Neutrophil (primary cell): ENCODE measurements around the gene ZNF222.

ENCODE experiments used
- H3K27ac ChIP-seq: fragments of 200-600 bp; sonication (generic); 2 replicates; pipeline ENCODE4 v1.5.1; 2016; ENCODE audit warnings: mild to moderate bottlenecking, moderate library complexity
- H3K27me3 ChIP-seq: fragments of 200-600 bp; sonication (generic); 2 replicates; pipeline ENCODE4 v1.6.0; 2016; ENCODE audit warnings: mild to moderate bottlenecking
- H3K36me3 ChIP-seq: fragments of 200-600 bp; sonication (generic); 2 replicates; pipeline ENCODE4 v1.5.1; 2017
- H3K4me1 ChIP-seq, 2 experiments: fragments of 200-600 bp in 1 of 2; sonication (generic) in 1 of 2; 1 replicate in 1 of 2; 2 replicates in 1 of 2; pipeline versions ENCODE4 v1.5.1 to v1.6.1; 2013 to 2016; ENCODE audit warnings: low read depth in 1 of 2, low read length in 1 of 2, mild to moderate bottlenecking in 1 of 2, moderate library complexity in 1 of 2; ENCODE audit not compliant: control insufficient read depth in 1 of 2, insufficient read depth in 1 of 2
- H3K4me3 ChIP-seq, 2 experiments: fragments of 200-600 bp in 1 of 2; sonication (generic) in 1 of 2; 1 replicate in 1 of 2; 2 replicates in 1 of 2; pipeline ENCODE4 v1.5.1; 2013 to 2016; ENCODE audit warnings: low read depth in 1 of 2, low read length in 1 of 2, mild to moderate bottlenecking in 1 of 2, moderate library complexity in 1 of 2
- H3K9me3 ChIP-seq: fragments of 200-600 bp; sonication (generic); 2 replicates; pipeline ENCODE4 v1.5.1; 2016
- CTCF ChIP-seq: fragments of 200-600 bp; sonication (generic); IDR thresholded peaks from 2 replicates; pipeline ENCODE4 v1.5.1; 2016; ENCODE audit warnings: antibody characterized with exemption

Gene ZNF222

GRCh38 chr19:44007473-44007872 is 17.7 kb upstream of the ZNF222 start:
- H3K27me3 ChIP-seq = no peaks in the 10 kb centered on the region
- H3K27ac ChIP-seq = no peak overlapping the region
- no peak overlapping the region for H3K4me3 ChIP-seq
- no peak for TF ChIP-seq CTCF
- H3K9me3 ChIP-seq = peaks cover 31% of the 10 kb centered on the region
- peaks cover 34 to 39% of the 10 kb centered on the region in 2 experiments for H3K4me1 ChIP-seq
- H3K36me3 ChIP-seq = peaks cover 48% of the 10 kb centered on the region

DNA sequence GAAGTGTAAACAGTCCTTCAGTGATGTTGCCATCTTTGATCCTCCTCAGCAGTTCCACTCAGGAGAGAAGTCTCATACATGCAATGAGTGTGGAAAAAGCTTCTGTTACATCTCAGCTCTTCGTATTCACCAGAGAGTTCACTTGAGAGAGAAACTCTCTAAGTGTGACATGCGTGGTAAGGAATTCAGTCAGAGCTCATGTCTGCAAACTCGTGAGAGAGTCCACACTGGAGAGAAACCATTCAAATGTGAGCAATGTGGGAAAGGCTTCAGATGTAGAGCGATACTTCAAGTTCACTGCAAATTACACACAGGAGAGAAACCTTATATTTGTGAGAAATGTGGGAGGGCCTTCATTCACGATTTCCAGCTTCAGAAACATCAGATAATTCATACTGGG is 14.7 kb upstream of the ZNF222 start:
- H3K4me1 ChIP-seq = peaks cover 15 to 17% of the 10 kb centered on the region in 2 experiments
- H3K4me3 ChIP-seq = no peak overlapping the region
- no peaks in the 10 kb centered on the region for H3K27me3 ChIP-seq
- no peak overlapping the region for H3K27ac ChIP-seq
- H3K36me3 ChIP-seq = peaks cover 48% of the 10 kb centered on the region
- H3K9me3 ChIP-seq = peaks cover 31% of the 10 kb centered on the region
- no peak for TF ChIP-seq CTCF

DNA sequence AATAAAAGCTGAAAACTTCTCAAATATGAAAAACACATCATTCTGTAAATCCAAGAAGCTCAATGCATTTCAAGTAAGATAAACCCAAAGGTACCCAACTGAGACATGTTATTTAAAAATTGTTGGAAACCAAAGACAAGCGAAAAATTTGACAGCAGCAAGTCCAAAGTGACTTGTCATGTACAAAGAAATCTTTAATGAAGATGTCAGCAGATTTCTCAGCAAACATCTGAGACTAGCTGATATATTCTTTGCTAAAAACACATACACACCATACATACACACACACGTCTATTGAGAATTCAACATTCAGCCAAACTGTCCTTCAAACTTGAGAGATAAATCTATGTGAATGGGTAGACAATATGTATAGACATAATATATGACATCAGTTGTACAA is 5.7 kb upstream of the ZNF222 start:
- no peak overlapping the region for H3K4me3 ChIP-seq
- H3K4me1 ChIP-seq = no peaks in the 10 kb centered on the region
- no peaks in the 10 kb centered on the region for H3K9me3 ChIP-seq
- no peaks in the 10 kb centered on the region for H3K36me3 ChIP-seq
- H3K27me3 ChIP-seq = no peaks in the 10 kb centered on the region
- no peak for TF ChIP-seq CTCF
- H3K27ac ChIP-seq = no peak overlapping the region

DNA sequence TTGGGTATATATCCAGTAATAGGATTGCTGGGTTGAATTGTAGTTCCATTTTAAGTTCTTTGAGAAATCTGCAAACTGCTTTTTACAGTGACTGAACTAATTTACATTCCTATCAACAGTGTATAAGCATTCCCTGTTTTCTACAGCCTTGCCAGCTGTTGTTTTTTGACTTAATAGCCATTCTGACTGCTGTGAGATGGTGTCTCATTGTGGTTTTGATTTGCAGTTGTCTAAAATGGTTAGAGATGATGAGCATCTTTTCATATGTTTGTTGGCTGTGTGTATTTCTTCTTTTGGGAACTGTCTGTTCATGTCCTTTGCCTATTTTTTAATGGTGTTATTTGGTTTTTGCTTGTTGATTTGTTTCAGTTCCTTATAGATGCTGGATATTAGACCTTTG is 4.0 kb upstream of the ZNF222 start:
- Histone ChIP-seq H3K4me3 (no peak overlapping the region), H3K4me1 (peaks cover 8 to 11% of the 10 kb centered on the region in 2 experiments), H3K27ac (no peak overlapping the region), H3K27me3 (no peaks in the 10 kb centered on the region), H3K9me3 (no peaks in the 10 kb centered on the region), H3K36me3 (no peaks in the 10 kb centered on the region)
- TF ChIP-seq CTCF = no peak

- TF ChIP-seq CTCF = no peak
- peak overlapping the region; percentile 47 for H3K27ac ChIP-seq
Observed at GRCh38 chr19:44024900-44025216, 321 bp upstream of the ZNF222 start.

DNA sequence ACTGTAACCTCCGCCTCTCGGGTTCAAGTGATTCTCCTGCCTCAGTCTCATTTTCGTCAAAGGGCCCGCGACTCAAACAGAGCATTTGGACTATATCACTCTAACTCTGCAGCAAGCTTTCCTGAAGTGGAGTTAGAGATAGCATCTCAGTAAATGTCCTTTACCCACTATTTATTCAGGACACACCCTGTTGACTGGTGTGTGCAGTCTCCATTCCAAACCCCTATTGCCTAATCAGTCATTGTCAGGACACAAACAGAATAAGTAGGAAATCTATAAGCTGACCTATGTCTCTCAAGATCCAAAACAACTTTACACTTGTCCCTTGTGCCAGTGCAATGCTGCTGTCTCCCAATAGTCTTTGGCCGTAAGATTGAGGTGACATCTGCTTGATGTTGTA is 1.4 kb downstream of the ZNF222 start:
- Histone ChIP-seq H3K4me3 (no peak overlapping the region), H3K27ac (no peak overlapping the region), H3K4me1 (peaks cover 8 to 11% of the 10 kb centered on the region in 2 experiments), H3K27me3 (no peaks in the 10 kb centered on the region), H3K36me3 (peaks cover 15% of the 10 kb centered on the region), H3K9me3 (peaks cover 12% of the 10 kb centered on the region)
- TF ChIP-seq CTCF = no peak

More at GRCh38 chr19:44024900-44025216, 321 bp upstream of the ZNF222 start:
- no peaks in the 10 kb centered on the region for H3K27me3 ChIP-seq
- peaks cover 8 to 11% of the 10 kb centered on the region in 2 experiments for H3K4me1 ChIP-seq
- peak overlapping the region; percentile 58 to 74 for H3K4me3 ChIP-seq
- H3K36me3 ChIP-seq = peaks cover 15% of the 10 kb centered on the region
- H3K9me3 ChIP-seq = no peaks in the 10 kb centered on the region
